ENCODE measurements around the gene NDST4.
"Not testable (repeated sequence)": the region's sequence is repeated elsewhere in the genome, so short reads cannot be mapped to it uniquely, and the experiment has no call there.

NDST4 gene

DNA sequence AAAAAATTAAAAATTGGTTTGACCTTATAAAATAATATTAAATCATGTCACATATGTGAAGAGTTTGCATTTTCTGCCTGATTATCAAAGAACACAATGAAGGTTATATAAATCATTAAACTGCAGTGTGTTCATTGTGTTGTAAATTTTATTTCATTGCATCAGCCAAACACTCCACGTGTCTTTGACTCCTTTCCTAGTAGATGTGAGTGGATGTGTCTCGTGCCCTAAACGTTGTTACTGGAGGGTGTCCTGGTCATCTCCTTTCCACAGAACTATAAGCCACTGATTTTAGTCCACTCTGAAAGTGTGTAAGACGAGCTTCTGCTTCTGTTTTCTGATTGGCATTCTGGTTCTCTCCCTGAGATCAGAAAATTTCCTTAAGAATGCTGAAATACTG lies 127.3 kb downstream of the NDST4 start:
- Mint-ChIP-seq H3K4me3 (no peak overlapping the region), H3K9me3 (no peaks in the 10 kb centered on the region), H3K4me1 (no peaks in the 10 kb centered on the region), H3K36me3 (no peaks in the 10 kb centered on the region), H3K27me3 (no peaks in the 10 kb centered on the region), H3K27ac (no peak overlapping the region)
- no peak for DNase-seq
- CTCF ChIA-PET: no interaction called here

DNA sequence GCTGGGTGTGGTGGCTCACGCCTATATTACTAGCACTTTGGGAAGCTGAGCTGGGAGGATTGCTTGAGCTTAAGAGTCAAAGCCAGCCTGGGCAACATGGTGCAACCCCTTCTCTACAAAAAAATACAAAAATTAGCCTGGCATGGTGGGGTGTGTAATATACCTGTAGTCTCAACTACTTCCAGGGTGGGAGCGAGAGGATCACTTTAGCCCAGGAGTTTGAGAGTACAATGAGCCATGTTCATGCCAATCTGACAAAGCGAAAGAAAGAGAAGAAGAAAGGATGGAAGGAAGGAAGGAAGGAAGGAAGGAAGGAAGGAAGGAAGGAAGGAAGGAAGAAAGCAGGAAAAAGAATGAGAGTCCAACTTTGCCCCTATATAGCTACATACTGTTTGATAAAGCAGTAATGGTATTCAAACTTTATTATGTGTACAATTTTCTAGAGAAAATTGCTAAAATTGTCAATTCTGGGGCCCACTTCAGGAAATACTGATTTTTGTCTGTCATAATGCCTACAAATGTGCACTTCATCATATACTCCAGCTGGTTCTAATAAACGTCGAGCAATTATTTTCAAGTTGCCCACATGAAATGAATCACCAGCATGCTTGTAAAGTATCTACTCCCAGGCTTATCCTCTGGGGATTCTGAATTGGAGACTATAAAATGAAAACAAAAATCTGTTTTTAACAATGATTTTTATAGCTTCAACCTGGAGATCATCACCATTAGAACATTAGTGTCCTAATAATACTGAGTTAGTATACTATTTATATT lies 132.3 kb downstream of the NDST4 start:
- no peak for DNase-seq
- Mint-ChIP-seq H3K27ac (no peak overlapping the region), H3K9me3 (no peaks in the 10 kb centered on the region), H3K4me1 (no peaks in the 10 kb centered on the region), H3K36me3 (no peaks in the 10 kb centered on the region), H3K4me3 (no peak overlapping the region), H3K27me3 (no peaks in the 10 kb centered on the region)
- CTCF ChIA-PET: no interaction called here

DNA sequence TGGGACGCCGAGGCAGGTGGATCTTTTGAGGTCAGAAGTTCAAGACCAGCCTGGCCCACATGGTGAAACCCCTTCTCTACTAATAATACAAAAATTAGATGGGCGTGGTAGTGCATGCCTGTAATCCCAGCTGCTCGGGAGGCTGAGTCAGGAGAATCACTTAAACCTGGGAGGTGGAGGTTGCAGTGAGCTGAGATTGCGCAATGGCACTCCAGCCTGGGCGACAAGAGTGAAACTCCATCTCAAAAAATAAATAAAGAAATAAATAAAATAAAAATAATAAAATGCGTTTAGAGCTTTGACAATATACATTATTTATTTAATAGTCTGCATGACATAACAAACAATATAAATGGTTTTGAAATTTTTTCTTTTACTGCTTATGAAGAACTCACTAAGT lies 133.0 kb downstream of the NDST4 start:
- CTCF ChIA-PET: not testable (repeated sequence)

DNA sequence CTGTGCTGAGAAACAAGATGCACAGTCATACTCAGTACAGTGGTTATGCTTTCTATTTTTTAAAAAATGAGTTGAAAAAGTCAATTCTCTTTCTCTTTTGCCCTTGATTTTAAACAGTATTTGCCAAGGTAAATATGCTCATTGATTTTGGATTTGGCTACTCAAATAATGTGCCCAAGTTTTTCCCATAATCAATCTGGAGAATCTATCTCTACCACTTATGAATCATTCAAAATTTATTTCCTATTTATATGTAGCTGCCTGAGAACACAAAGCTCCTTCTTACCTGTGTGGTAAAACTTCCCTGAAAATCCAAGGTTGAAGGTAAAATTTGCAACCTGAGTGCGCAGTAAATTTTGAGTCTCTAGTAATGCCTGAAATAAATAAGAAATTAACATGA lies 136.5 kb downstream of the NDST4 start:
- DNase-seq: no peak
- H3K4me3 Mint-ChIP-seq: no peak overlapping the region

More for the DNA sequence above, 133.0 kb downstream of the NDST4 start:
- H3K4me3 Mint-ChIP-seq, H3K27me3 Mint-ChIP-seq, DNase-seq, H3K4me1 Mint-ChIP-seq, H3K9me3 Mint-ChIP-seq, H3K36me3 Mint-ChIP-seq, H3K27ac Mint-ChIP-seq: not testable (repeated sequence)

DNA sequence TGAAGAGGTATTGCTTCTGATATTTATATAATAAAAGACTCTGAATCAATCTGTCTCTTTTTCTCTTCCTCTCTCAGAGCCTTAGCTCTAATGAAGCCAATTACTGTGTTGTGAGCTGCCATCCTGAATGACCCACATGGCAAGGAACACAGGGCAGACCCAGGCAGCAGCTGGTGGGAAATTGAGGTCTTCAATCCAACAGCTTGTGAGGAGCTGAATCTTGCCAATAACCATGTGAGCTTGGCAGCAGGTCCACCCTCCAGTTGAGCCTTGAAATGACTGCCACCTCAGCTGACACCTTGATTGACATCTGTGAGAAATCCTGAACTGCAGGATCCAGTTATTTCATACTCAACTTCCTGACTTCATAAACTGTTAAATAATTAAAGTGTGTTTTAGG lies 149.4 kb downstream of the NDST4 start:
- no peaks in the 10 kb centered on the region for H3K36me3 Mint-ChIP-seq
- no peak overlapping the region for H3K4me3 Mint-ChIP-seq
- CTCF ChIA-PET: no interaction called here
- H3K27ac Mint-ChIP-seq: no peak overlapping the region
- H3K4me1 Mint-ChIP-seq: no peaks in the 10 kb centered on the region
- no peaks in the 10 kb centered on the region for H3K27me3 Mint-ChIP-seq
- H3K9me3 Mint-ChIP-seq: peaks cover 4% of the 10 kb centered on the region
- no peak for DNase-seq

More for the DNA sequence above, 136.5 kb downstream of the NDST4 start:
- H3K9me3 Mint-ChIP-seq: no peaks in the 10 kb centered on the region
- no peaks in the 10 kb centered on the region for H3K36me3 Mint-ChIP-seq
- no peak overlapping the region for H3K27ac Mint-ChIP-seq
- H3K27me3 Mint-ChIP-seq: no peaks in the 10 kb centered on the region
- CTCF ChIA-PET: no interaction called here
- no peaks in the 10 kb centered on the region for H3K4me1 Mint-ChIP-seq

DNA sequence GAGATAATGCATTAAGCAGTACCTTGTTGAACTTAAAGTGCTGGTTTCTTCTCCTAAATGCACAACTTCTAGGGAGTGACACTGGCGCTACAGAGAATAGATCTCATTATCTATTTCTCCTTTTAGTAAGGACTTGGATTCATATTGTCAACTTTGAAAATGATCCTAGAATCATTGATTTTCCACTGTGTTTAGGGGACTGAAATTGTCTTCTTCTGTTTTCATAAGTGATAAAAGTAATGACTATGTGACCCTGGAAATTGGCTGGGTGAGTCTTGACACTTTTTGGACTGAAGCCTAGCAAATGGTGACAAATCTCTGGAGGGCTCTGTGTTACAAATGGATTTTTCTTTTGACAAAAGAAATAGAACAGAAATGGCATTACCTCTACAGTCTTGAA lies 167.8 kb downstream of the NDST4 start:
- peaks cover 10% of the 10 kb centered on the region for H3K9me3 Mint-ChIP-seq
- CTCF ChIA-PET: no interaction called here
- H3K27me3 Mint-ChIP-seq: no peaks in the 10 kb centered on the region
- no peaks in the 10 kb centered on the region for H3K4me1 Mint-ChIP-seq
- DNase-seq: no peak
- no peak overlapping the region for H3K4me3 Mint-ChIP-seq
- H3K27ac Mint-ChIP-seq: no peak overlapping the region
- H3K36me3 Mint-ChIP-seq: no peaks in the 10 kb centered on the region

DNA sequence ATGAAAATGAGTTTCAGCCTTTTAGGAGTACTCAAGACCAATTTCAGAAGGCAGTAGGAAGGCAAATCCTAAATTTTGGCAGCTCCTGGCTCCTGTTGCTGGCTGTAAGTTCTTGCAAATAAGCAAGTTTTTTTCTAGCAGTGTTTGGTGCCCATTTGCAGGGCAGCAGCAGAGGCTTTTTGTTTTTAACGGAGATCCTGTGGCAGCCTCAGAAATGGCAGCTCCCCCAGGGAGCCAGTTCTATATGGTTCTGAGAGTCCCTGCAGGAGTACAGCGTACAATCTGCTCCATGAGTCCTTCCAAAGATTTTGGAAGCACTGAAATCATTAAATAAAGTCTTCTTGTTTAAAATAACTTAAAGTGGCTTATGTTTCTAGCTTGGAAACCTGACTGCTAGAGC lies 171.9 kb downstream of the NDST4 start:
- no peak for DNase-seq
- H3K27me3 Mint-ChIP-seq: no peaks in the 10 kb centered on the region
- no peaks in the 10 kb centered on the region for H3K4me1 Mint-ChIP-seq
- H3K9me3 Mint-ChIP-seq: peaks cover 7% of the 10 kb centered on the region
- H3K36me3 Mint-ChIP-seq: no peaks in the 10 kb centered on the region
- no peak overlapping the region for H3K4me3 Mint-ChIP-seq
- no peak overlapping the region for H3K27ac Mint-ChIP-seq
- CTCF ChIA-PET: no interaction called here

DNA sequence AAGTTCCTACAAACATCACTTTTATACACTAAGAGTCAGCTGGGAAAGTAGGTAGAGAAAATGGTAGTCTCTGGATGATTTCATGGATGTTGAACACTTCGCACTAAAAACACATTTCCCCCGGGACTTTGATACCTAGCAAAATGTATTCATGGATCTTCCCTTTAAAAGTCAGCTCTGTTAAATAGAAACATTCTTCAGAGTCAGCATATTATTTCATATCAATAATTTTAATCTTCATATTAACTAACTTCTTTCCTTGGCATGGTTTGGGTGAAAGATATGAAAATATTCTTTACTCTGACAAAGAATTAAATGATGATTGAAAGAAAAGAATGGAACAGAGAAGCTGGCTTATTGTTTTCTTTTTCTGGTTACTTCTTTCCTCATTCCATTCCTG lies 185.5 kb downstream of the NDST4 start:
- Mint-ChIP-seq H3K27ac (no peak overlapping the region), H3K27me3 (no peaks in the 10 kb centered on the region), H3K9me3 (no peaks in the 10 kb centered on the region), H3K36me3 (no peaks in the 10 kb centered on the region), H3K4me3 (no peak overlapping the region), H3K4me1 (no peaks in the 10 kb centered on the region)
- DNase-seq: no peak
- CTCF ChIA-PET: no interaction called here

DNA sequence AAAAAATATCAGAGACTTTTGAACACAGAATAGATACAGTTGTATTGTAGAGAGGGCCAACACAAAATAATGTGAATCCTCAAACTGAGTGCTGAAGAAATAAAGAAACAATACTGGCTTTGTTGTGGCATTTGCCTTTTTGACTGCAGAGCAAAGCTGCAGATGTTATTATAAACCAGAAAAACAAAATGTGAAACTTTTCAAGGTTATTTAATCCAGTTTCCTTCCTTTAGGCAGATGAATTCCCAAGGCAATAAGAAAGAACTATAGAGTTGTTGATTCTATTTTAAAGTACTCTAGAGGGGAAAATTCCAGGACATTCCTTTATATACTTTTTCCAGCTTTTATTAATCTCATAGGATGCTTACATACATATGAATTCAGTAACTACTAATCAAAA lies 186.8 kb downstream of the NDST4 start:
- CTCF ChIA-PET: no interaction called here
- no peaks in the 10 kb centered on the region for H3K9me3 Mint-ChIP-seq
- DNase-seq: no peak
- H3K27ac Mint-ChIP-seq: no peak overlapping the region
- H3K27me3 Mint-ChIP-seq: no peaks in the 10 kb centered on the region
- no peak overlapping the region for H3K4me3 Mint-ChIP-seq
- H3K4me1 Mint-ChIP-seq: no peaks in the 10 kb centered on the region
- H3K36me3 Mint-ChIP-seq: no peaks in the 10 kb centered on the region

DNA sequence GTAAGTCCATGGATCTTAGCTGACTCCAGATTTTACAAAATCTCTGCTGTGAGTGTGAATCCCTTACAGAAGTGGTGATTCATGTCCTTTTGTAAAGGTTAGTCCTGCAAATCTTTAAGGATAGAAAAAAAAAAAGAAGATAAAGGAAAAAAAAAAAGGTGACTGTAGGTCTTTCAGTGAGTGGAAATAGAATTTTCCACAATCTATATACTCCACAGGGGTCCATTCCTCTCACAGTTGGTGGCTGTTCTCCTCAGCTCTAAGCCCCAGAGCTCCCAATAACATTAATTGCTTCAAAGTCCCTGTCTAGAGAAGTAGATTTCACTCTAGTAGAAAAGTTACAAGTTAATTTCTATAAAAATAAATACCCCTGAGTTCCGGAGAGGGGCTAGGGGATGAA lies 189.1 kb downstream of the NDST4 start:
- Mint-ChIP-seq H3K4me1 (no peaks in the 10 kb centered on the region), H3K27ac (no peak overlapping the region)
- CTCF ChIA-PET: no interaction called here

DNA sequence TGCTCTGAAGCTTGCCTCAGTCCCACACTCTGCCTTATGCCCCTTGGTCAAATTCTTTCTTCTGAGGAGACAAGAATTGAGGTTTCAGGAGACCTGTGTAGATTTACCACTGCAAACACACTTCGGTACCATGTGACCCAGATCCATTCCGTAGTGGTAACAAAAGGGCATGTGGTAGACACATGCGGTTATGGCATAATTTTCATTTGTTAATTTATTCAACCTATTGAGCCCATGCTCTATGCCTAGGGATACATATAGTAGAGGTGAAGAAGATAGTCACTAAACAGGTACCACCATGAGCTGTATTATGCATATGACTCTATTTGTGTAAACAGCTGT lies 190.9 kb downstream of the NDST4 start:
- no peaks in the 10 kb centered on the region for H3K36me3 Mint-ChIP-seq
- no peaks in the 10 kb centered on the region for H3K9me3 Mint-ChIP-seq
- DNase-seq: no peak
- no peaks in the 10 kb centered on the region for H3K4me1 Mint-ChIP-seq
- no peak overlapping the region for H3K27ac Mint-ChIP-seq
- no peak overlapping the region for H3K4me3 Mint-ChIP-seq
- CTCF ChIA-PET: no interaction called here
- no peaks in the 10 kb centered on the region for H3K27me3 Mint-ChIP-seq

More for the DNA sequence above, 189.1 kb downstream of the NDST4 start:
- no peaks in the 10 kb centered on the region for H3K27me3 Mint-ChIP-seq
- no peak overlapping the region for H3K4me3 Mint-ChIP-seq
- no peak for DNase-seq
- no peaks in the 10 kb centered on the region for H3K36me3 Mint-ChIP-seq
- H3K9me3 Mint-ChIP-seq: no peaks in the 10 kb centered on the region

DNA sequence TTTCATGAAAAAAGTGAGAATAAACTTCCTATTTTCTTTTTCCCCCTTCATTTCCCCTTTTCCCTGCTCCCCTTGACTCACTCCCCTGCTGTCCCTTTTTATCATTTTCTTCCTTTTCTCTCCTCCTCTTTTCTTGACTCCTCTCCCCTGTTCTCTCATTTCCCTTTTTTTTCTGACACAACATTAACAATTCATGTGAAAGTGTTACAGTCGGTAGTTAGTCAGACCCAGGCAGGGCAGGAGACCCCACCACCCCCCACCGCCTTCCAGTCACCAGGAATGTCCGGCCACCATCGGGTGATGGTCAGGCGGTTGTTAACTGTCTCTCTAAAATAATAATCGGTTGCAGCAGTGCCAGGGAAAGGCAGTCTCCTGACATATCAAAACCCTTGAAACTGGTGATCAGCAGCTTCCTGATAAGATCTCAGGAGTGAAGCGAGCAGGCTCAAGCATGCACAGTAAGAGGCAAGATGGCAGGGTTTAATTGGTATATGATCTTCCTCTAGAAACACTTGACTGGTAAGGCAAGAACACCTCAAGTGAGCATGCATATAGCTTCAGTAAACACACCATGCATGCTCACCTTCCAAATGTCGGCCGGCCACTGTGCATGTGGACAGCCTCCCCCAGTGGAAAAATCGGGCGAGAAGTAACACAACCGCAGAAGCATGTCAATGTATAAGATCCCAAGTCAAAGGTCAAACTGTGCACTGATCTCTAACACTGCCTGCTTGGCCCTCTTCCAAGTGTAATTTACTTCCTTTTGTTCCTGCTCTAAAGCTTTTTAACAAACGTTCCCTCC lies 191.4 kb downstream of the NDST4 start:
- DNase-seq: no peak
- CTCF ChIA-PET: no interaction called here
- no peak overlapping the region for H3K27ac Mint-ChIP-seq
- no peaks in the 10 kb centered on the region for H3K27me3 Mint-ChIP-seq
- H3K4me1 Mint-ChIP-seq: no peaks in the 10 kb centered on the region
- H3K36me3 Mint-ChIP-seq: no peaks in the 10 kb centered on the region
- H3K4me3 Mint-ChIP-seq: no peak overlapping the region
- H3K9me3 Mint-ChIP-seq: no peaks in the 10 kb centered on the region

DNA sequence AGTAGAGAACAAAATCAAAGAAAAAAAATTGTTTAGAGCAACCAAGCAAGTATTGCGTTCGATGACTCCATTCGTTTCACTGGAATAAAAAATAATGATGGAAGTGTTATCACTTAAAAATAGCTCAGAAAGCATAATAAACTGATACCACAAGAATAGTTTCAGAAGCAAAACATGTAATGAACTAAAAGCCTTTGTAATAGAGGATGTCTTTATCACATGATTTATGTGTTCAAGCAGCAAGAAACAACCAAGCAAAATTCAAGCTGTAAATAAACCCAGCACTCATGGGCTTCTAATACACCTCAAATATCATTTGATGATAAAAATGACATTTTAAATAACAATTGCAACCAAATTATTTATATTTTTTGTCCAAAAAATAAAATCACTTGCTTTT lies 192.2 kb downstream of the NDST4 start:
- Mint-ChIP-seq H3K27me3 (no peaks in the 10 kb centered on the region), H3K9me3 (no peaks in the 10 kb centered on the region), H3K4me1 (no peaks in the 10 kb centered on the region), H3K36me3 (no peaks in the 10 kb centered on the region), H3K4me3 (no peak overlapping the region), H3K27ac (no peak overlapping the region)
- CTCF ChIA-PET: no interaction called here
- DNase-seq: no peak

DNA sequence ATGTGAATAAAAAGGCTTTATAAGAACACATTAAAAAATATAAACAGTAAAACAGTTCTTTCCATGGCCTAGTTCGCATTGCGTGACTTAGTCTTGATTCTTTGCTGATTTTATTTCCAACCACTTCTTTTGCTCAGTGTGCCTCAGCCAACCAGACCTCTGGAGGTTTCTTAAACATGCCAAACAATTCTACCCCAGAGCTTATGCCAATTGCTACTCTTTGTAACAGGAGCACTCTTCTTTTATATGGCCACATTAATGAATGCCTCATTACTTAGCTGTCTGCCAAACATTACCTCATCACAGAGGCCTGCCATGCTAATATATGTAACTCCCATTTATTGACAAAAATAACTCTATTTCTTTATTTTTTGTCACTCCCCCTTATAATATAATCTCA lies 202.3 kb downstream of the NDST4 start:
- no peaks in the 10 kb centered on the region for H3K4me1 Mint-ChIP-seq
- CTCF ChIA-PET: no interaction called here
- no peak overlapping the region for H3K4me3 Mint-ChIP-seq
- H3K9me3 Mint-ChIP-seq: no peaks in the 10 kb centered on the region
- H3K27me3 Mint-ChIP-seq: no peaks in the 10 kb centered on the region
- no peak overlapping the region for H3K27ac Mint-ChIP-seq
- DNase-seq: no peak
- H3K36me3 Mint-ChIP-seq: no peaks in the 10 kb centered on the region

DNA sequence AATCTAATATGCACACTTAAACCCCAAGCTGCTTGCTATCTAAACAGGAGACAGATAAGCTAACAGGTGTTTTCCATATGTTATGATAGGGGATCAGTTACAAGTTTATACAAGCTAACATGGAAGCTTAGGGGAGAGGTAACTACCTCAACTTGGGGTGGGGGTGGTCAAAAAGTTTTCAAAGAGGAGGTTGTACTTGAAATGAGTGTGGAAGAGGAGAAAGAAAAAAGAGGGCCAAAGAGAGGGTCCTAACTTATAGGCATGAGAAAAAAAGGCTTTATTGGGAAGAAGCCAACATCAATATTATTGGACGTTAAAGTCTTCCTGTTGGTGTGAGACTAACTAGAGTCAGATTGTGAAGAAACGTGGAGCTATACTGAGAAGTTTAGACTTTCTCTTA lies 205.9 kb downstream of the NDST4 start:
- Mint-ChIP-seq H3K4me1 (no peaks in the 10 kb centered on the region), H3K4me3 (no peak overlapping the region), H3K36me3 (no peaks in the 10 kb centered on the region), H3K27me3 (no peaks in the 10 kb centered on the region), H3K9me3 (no peaks in the 10 kb centered on the region), H3K27ac (no peak overlapping the region)
- CTCF ChIA-PET: no interaction called here
- DNase-seq: no peak

Data from activated naive CD4-positive, alpha-beta T cell treated with anti-CD3 and anti-CD28 coated beads, Interleukin-2, amount 10 ng/mL, durations not matched to agents 7 days and 5 days (primary cell).